Cardiac fibroblast (primary cell): ENCODE measurements around the gene PPP6R1.

ENCODE experiments used
- DNase-seq, 2 donors: peaks; one replicate each; pipeline versions ENCODE4 v3.0.0 to v3.0.0-alpha.2; 2010; ENCODE audit warnings: low read depth in 2 of 2
- H3K4me3 ChIP-seq, 2 donors: replicated peaks in 1 of 2; 1 replicate in 1 of 2; 2 replicates in 1 of 2; pipeline ENCODE4 v1.5.1; 2011; ENCODE audit warnings: low read depth in 2 of 2, low read length in 2 of 2, mild to moderate bottlenecking in 2 of 2, moderate library complexity in 1 of 2
- TF ChIP-seq, protein P1 (sequence below): IDR thresholded peaks from one replicate; pipeline ENCODE4 v1.5.1; 2011; ENCODE audit warnings: low read depth, mild to moderate bottlenecking, low read length, inconsistent platforms

Gene PPP6R1

DNA sequence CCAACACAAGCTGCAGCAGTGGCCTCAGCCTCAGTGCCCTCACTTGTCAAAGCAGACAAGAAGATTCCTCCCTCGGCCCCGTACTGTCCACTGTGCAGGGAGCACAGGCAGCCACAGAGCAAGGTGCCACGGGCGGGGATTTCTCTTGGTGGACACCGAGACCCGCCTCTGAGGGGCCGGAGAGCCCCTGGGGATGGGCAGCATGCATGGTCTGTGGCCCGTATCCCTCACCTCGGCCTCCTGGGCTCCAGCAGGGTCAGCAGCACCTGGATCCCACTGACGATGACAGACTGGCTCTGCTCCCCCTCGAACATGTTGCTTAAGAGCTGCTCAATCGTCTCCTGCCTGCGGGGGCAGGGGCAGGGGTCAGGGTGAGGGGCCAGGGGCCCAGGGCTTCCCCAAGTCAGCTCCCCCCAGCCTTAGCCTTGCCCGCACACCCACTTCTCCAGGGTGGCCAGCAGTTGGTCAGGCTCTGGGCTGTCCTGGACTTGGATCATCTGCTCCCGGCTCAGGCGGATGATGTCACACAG, 16.8 kb downstream of the PPP6R1 start:
- H3K4me3 ChIP-seq, result no peak overlapping the region
- TF ChIP-seq, protein P1, sequence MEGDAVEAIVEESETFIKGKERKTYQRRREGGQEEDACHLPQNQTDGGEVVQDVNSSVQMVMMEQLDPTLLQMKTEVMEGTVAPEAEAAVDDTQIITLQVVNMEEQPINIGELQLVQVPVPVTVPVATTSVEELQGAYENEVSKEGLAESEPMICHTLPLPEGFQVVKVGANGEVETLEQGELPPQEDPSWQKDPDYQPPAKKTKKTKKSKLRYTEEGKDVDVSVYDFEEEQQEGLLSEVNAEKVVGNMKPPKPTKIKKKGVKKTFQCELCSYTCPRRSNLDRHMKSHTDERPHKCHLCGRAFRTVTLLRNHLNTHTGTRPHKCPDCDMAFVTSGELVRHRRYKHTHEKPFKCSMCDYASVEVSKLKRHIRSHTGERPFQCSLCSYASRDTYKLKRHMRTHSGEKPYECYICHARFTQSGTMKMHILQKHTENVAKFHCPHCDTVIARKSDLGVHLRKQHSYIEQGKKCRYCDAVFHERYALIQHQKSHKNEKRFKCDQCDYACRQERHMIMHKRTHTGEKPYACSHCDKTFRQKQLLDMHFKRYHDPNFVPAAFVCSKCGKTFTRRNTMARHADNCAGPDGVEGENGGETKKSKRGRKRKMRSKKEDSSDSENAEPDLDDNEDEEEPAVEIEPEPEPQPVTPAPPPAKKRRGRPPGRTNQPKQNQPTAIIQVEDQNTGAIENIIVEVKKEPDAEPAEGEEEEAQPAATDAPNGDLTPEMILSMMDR, result no peak

GRCh38 chr19:55241143-55241934, 17.5 kb downstream of the PPP6R1 start:
- TF ChIP-seq, protein P1, result no peak
- H3K4me3 ChIP-seq, result no peak overlapping the region
- no peak for DNase-seq

More for the DNA sequence above, 16.8 kb downstream of the PPP6R1 start:
- DNase-seq, result no peak

DNA sequence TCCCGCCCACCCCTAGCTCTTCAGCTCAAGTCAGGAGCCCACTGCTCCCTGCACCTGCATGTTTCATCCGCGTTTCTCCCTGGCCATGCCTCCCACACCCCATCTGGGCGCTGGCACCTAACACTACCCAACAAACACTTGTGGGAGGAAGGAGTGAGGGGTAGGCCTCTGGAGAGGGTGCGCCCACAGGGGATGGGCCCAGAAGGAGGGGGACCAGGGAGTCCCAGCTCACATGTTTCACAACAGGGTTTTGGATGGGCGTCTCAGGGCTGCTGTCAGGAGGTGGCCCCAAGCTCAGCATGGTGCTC, 18.1 kb downstream of the PPP6R1 start:
- no peak for DNase-seq
- H3K4me3 ChIP-seq, result no peak overlapping the region
- TF ChIP-seq, protein P1, result no peak

DNA sequence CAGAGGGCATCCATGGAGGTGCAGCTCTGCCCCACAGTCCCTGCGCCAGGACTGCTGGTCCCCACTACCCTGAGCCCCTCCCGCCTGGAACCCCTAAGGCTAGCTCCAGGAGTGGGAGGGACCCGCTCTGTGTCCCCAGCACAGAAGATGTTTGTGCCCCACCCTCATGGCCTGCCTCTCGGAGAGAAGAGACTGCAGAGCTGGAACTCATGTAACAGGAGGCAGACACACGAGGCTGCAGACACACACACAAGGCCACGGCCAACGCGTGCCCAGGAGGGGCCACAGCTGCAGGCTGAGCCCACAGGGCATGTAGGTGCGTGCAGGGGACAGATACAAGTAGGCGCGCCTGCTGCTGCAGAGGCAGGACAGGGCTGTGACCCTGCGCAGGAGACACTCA, 19.8 kb downstream of the PPP6R1 start:
- no peak overlapping the region for H3K4me3 ChIP-seq
- TF ChIP-seq, protein P1, result no peak
- no peak for DNase-seq

DNA sequence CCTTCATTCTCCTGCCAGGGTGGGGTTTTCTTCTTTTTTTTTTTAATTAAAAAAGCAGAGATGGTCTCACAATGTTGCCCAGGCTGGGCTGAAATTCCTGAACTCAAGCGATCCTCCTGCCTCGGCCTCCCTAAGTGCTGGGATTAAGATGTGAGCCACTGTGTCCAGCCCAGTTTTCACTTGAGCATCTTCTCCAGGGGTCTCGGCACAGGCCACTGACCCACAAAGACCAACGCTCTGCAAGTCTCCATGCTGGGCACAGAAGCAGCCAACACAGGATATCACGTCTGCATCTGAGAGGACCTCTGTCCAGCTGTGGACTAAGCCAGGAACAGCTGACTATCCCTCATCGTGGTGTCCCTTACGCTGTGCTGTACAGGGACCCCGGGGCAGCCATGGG, 20.8 kb downstream of the PPP6R1 start:
- DNase-seq, result no peak
- TF ChIP-seq, protein P1, result no peak
- no peak overlapping the region for H3K4me3 ChIP-seq

- H3K4me3 ChIP-seq, result no peak overlapping the region
- no peak for DNase-seq
- TF ChIP-seq, protein P1, result no peak
These were observed 25.8 kb downstream of the PPP6R1 start for GRCh38 chr19:55232986-55233385.

- no peak for DNase-seq
- no peak overlapping the region for H3K4me3 ChIP-seq
- TF ChIP-seq, protein P1, result no peak
These were observed 26.6 kb downstream of the PPP6R1 start for GRCh38 chr19:55232286-55232602.
